ENCODE data around the gene BBS10. TPM values are rescaled to one million over a fixed set of nuclear protein-coding genes. Genes with fewer than 3 reads are reported as not detected.

Gene BBS10
- total RNA-seq: 1 to 10 TPM; 2.0 to 6.4 (median 3.1) TPM
- 1 to 10 TPM; 1.9 to 4.4 TPM for polyA plus RNA-seq

GRCh38 chr12:76348079-76348901, at the start of gene BBS10:
Gene BBS10 (minus strand): TSS chr12:76348415. CDS start chr12:76348358, 57 bp downstream.
- Histone ChIP-seq H3K9me3 (no peaks in the 10 kb centered on the region), H3K36me3 (no peaks in the 10 kb centered on the region), H3K27ac (peak within 1 kb of the TSS; percentile 17 to 83 (median 69)), H3K4me1 (peaks cover 0 to 6% (median 0%) of the 10 kb centered on the region in 3 donors), H3K4me3 (peak within 1 kb of the TSS; percentile 62 to 77 (median 67)), H3K27me3 (no peaks in the 10 kb centered on the region)
- FAIRE-seq: no peak
- peak; percentile 99 to 100 (median 99) for ATAC-seq
- 1% methylated on average over 49 of the region's 49 CpGs for WGBS, 2 donors
- intact Hi-C loops (cut with DNase I): no loop called here
- DNase-seq: peak; percentile 85 to 93 (median 90)
- no peak for TF ChIP-seq CTCF (IDR thresholded peaks at IDR 0.05)

- Histone ChIP-seq H3K4me1 (no peaks in the 10 kb centered on the region), H3K27me3 (no peaks in the 10 kb centered on the region), H3K9me3 (no peaks in the 10 kb centered on the region), H3K4me3 (no peak overlapping the region), H3K27ac (no peak overlapping the region), H3K36me3 (peaks cover 0 to 3% (median 0%) of the 10 kb centered on the region in 3 donors)
- intact Hi-C loops (cut with DNase I): no loop called here
- 84 to 96% methylated on average over 1 of the region's 1 CpG for WGBS, 2 donors
- no peak for FAIRE-seq
- no peak for ATAC-seq
- DNase-seq: no peak
- TF ChIP-seq CTCF (IDR thresholded peaks at IDR 0.05): no peak
These were observed 43.2 kb upstream of the BBS10 start for GRCh38 chr12:76391461-76391860.

GRCh38 chr12:76387614-76388013, 39.4 kb upstream of the BBS10 start:
- WGBS, 2 donors: 89 to 94% methylated on average over 2 of the region's 2 CpGs
- intact Hi-C loops (cut with DNase I): no loop called here
- DNase-seq (no peak), FAIRE-seq (no peak), ATAC-seq (no peak)
- no peaks in the 10 kb centered on the region for H3K9me3 ChIP-seq
- H3K4me3 ChIP-seq: no peak overlapping the region
- H3K4me1 ChIP-seq: peaks cover 0 to 3% (median 0%) of the 10 kb centered on the region in 3 donors
- H3K27me3 ChIP-seq: no peaks in the 10 kb centered on the region
- H3K36me3 ChIP-seq: peaks cover 0 to 6% (median 3%) of the 10 kb centered on the region in 3 donors
- no peak overlapping the region for H3K27ac ChIP-seq
- TF ChIP-seq CTCF (IDR thresholded peaks at IDR 0.05): no peak

GRCh38 chr12:76384560-76384959, 36.3 kb upstream of the BBS10 start:
- Histone ChIP-seq H3K27ac (no peak overlapping the region), H3K4me1 (peaks cover 0 to 3% (median 0%) of the 10 kb centered on the region in 3 donors), H3K4me3 (no peak overlapping the region), H3K9me3 (no peaks in the 10 kb centered on the region), H3K27me3 (no peaks in the 10 kb centered on the region), H3K36me3 (peaks cover 0 to 6% (median 3%) of the 10 kb centered on the region in 3 donors)
- TF ChIP-seq CTCF (IDR thresholded peaks at IDR 0.05): no peak
- ATAC-seq (no peak), DNase-seq (no peak), FAIRE-seq (no peak)
- 89 to 91% methylated on average over 2 of the region's 2 CpGs for WGBS, 2 donors
- intact Hi-C loops (cut with DNase I): no loop called here

GRCh38 chr12:76383988-76384387, 35.8 kb upstream of the BBS10 start:
- no peaks in the 10 kb centered on the region for H3K27me3 ChIP-seq
- no peak for ATAC-seq
- no peaks in the 10 kb centered on the region for H3K9me3 ChIP-seq
- 98 to 99% methylated on average over 3 of the region's 3 CpGs for WGBS, 2 donors
- DNase-seq: no peak
- TF ChIP-seq CTCF (IDR thresholded peaks at IDR 0.05): no peak
- H3K36me3 ChIP-seq: peaks cover 0 to 6% (median 3%) of the 10 kb centered on the region in 3 donors
- no peak overlapping the region for H3K27ac ChIP-seq
- no peak overlapping the region for H3K4me3 ChIP-seq
- H3K4me1 ChIP-seq: peaks cover 0 to 3% (median 0%) of the 10 kb centered on the region in 3 donors
- intact Hi-C loops (cut with DNase I): no loop called here
- no peak for FAIRE-seq

Data from pancreas (tissue), 10 donors.